Loucy (cell line): Measurements from ENCODE around the gene OBP2B.

Experiments
- CTCF ChIP-seq: fragments of 200-600 bp; sonication (generic); conservative IDR thresholded peaks from 2 replicates; pipeline ENCODE4 v1.5.1; 2014; ENCODE audit warnings: mild to moderate bottlenecking, antibody characterized with exemption, low read length
- EZH2phosphoT487 ChIP-seq: fragments of 200-600 bp; IDR thresholded peaks from 2 replicates; pipeline ENCODE4 v1.6.1; 2018; ENCODE audit warnings: antibody characterized with exemption, mild to moderate bottlenecking, moderate library complexity, borderline replicate concordance

GRCh38 chr9:133205996-133206931, 2.8 kb downstream of the OBP2B start:
- no peak for TF ChIP-seq CTCF
- no peak for TF ChIP-seq EZH2phosphoT487
